Measurements from ENCODE around the gene TRAK1.

TRAK1 gene

GRCh38 chr3:42159706-42160472, 68.7 kb downstream of the TRAK1 start:
- DNase-seq = no peak

- DNase-seq = no peak
These were observed 70.1 kb downstream of the TRAK1 start for GRCh38 chr3:42161050-42161935.

GRCh38 chr3:42162462-42162861, 71.3 kb downstream of the TRAK1 start:
- DNase-seq = no peak

- DNase-seq = no peak
These were observed 72.6 kb downstream of the TRAK1 start for GRCh38 chr3:42163622-42164244.

- no peak for DNase-seq
These were observed 73.5 kb downstream of the TRAK1 start for GRCh38 chr3:42164656-42165055.

GRCh38 chr3:42165211-42165610, 74.1 kb downstream of the TRAK1 start:
- DNase-seq = no peak

- DNase-seq = no peak
These were observed 75.1 kb downstream of the TRAK1 start for GRCh38 chr3:42166214-42166613.

GRCh38 chr3:42166662-42167300, 75.6 kb downstream of the TRAK1 start:
- DNase-seq = no peak

- no peak for DNase-seq
These were observed 78.5 kb downstream of the TRAK1 start for GRCh38 chr3:42169579-42170120.

- no peak for DNase-seq
These were observed 81.0 kb downstream of the TRAK1 start for GRCh38 chr3:42172047-42172654.

- no peak for DNase-seq
These were observed 82.2 kb downstream of the TRAK1 start for GRCh38 chr3:42173307-42173706.

- DNase-seq = no peak
These were observed 83.7 kb downstream of the TRAK1 start for GRCh38 chr3:42174679-42175385.

- no peak for DNase-seq
These were observed 84.5 kb downstream of the TRAK1 start for GRCh38 chr3:42175386-42176240.

GRCh38 chr3:42176242-42177034, 85.3 kb downstream of the TRAK1 start:
- no peak for DNase-seq

GRCh38 chr3:42177068-42177800, 86.1 kb downstream of the TRAK1 start:
- DNase-seq = no peak

GRCh38 chr3:42177801-42178150, 86.6 kb downstream of the TRAK1 start:
- no peak for DNase-seq

- DNase-seq = peak; percentile 89
These were observed 88.1 kb downstream of the TRAK1 start for GRCh38 chr3:42179110-42179725.

- no peak for DNase-seq
These were observed 89.7 kb downstream of the TRAK1 start for GRCh38 chr3:42180901-42181300.

- no peak for DNase-seq
These were observed 91.4 kb downstream of the TRAK1 start for GRCh38 chr3:42182555-42182954.
